B cell (primary cell): ENCODE results near the gene ERBIN. TPM values are rescaled to one million over a fixed set of nuclear protein-coding genes. Genes with fewer than 3 reads are reported as not detected.

Experiments
- ATAC-seq: fragments of 200-7000 bp; cut with Tn5 transposase; one replicate; pipeline ENCODE4 v1.10.0; 2021; ENCODE audit warnings: low read depth, mild to moderate bottlenecking, moderate number of reproducible peaks, moderate library complexity
- CTCF ChIA-PET: fragments of 350-600 bp; sonication (Branson Sonifier 250); formaldehyde crosslinking; loops from one replicate; lab custom pipeline; 2021; ENCODE audit warnings: antibody characterized with exemption, inconsistent platforms; lab: Charles Lee
- POLR2A ChIA-PET: fragments of 350-600 bp; sonication (Branson Sonifier 250); formaldehyde crosslinking; loops from one replicate; lab custom pipeline; 2021; ENCODE audit warnings: antibody characterized with exemption; lab: Charles Lee
- DNase-seq: peaks from one replicate; pipeline ENCODE4 v3.0.0; 2013
- H2AFZ ChIP-seq: 2 replicates; pipeline ENCODE4 v1.6.1; 2012; ENCODE audit warnings: mild to moderate bottlenecking, low read depth, low read length; ENCODE audit not compliant: insufficient read depth, poor library complexity, severe bottlenecking
- H3K27ac ChIP-seq, 2 donors: 1 replicate in 1 of 2; 2 replicates in 1 of 2; pipeline ENCODE4 v1.5.1; 2012 to 2013; ENCODE audit warnings: low read length in 2 of 2, mild to moderate bottlenecking in 2 of 2, moderate library complexity in 1 of 2
- H3K27me3 ChIP-seq, 4 experiments: fragments of 200-600 bp in 1 of 4; sonication (generic) in 1 of 4; replicated peaks in 1 of 4; 1 replicate in 2 of 4; 2 replicates in 2 of 4; pipeline versions ENCODE4 v1.6.1 to v1.7.0; 2013 to 2016; ENCODE audit warnings: low read length in 3 of 4, mild to moderate bottlenecking in 2 of 4, mixed read lengths in 1 of 4, moderate library complexity in 1 of 4; ENCODE audit not compliant: insufficient read depth in 4 of 4, control insufficient read depth in 3 of 4; ENCODE audit errors: control extremely low read depth in 1 of 4
- H3K36me3 ChIP-seq, 2 experiments: replicated peaks in 1 of 2; 1 replicate in 1 of 2; 2 replicates in 1 of 2; pipeline versions ENCODE4 v1.6.1 to v1.7.1; 2013; ENCODE audit warnings: low read length in 1 of 2; ENCODE audit not compliant: insufficient read depth in 2 of 2, control insufficient read depth in 1 of 2; ENCODE audit errors: control extremely low read depth in 1 of 2, extremely low read depth in 1 of 2
- H3K4me1 ChIP-seq, 2 donors: fragments of 200-600 bp in 1 of 2; sonication (generic) in 1 of 2; 1 replicate in 1 of 2; 2 replicates in 1 of 2; pipeline versions ENCODE4 v1.5.1 to v1.6.1; 2013 to 2017; ENCODE audit warnings: low read length in 2 of 2; ENCODE audit not compliant: control insufficient read depth in 2 of 2, insufficient read depth in 2 of 2
- H3K4me2 ChIP-seq: replicated peaks from 2 replicates; pipeline ENCODE3; 2012; ENCODE audit warnings: mild to moderate bottlenecking, low read depth, low read length; ENCODE audit not compliant: poor library complexity, severe bottlenecking
- H3K4me3 ChIP-seq, 5 experiments: fragments of 200-600 bp in 1 of 5; sonication (generic) in 1 of 5; 1 replicate in 3 of 5; 2 replicates in 2 of 5; pipeline versions ENCODE4 v1.5.1 to v1.7.0; 2011 to 2016; ENCODE audit warnings: low read length in 4 of 5, mild to moderate bottlenecking in 4 of 5, low read depth in 2 of 5, control low read depth in 1 of 5, moderate library complexity in 1 of 5; ENCODE audit not compliant: insufficient read depth in 1 of 5; ENCODE audit errors: control extremely low read depth in 1 of 5, extremely low read depth in 1 of 5
- H3K79me2 ChIP-seq: fragments of 200-600 bp; sonication (generic); one replicate; pipeline ENCODE4 v1.6.0; 2016; ENCODE audit warnings: low read length; ENCODE audit not compliant: control insufficient read depth, insufficient read depth
- H3K9ac ChIP-seq: fragments of 200-600 bp; sonication (generic); 2 replicates; pipeline ENCODE4 v1.6.1; 2017; ENCODE audit warnings: mild to moderate bottlenecking, low read length, moderate library complexity
- H3K9me3 ChIP-seq, 3 donors: one replicate each; pipeline versions ENCODE4 v1.6.1 to v1.7.1; 2013; ENCODE audit warnings: low read length in 2 of 3; ENCODE audit not compliant: control insufficient read depth in 2 of 3, insufficient read depth in 1 of 3; ENCODE audit errors: control extremely low read depth in 1 of 3
- H4K20me1 ChIP-seq: 2 replicates; pipeline ENCODE4 v1.6.0; 2012; ENCODE audit warnings: mild to moderate bottlenecking, low read length; ENCODE audit not compliant: insufficient read depth, control insufficient read depth, poor library complexity, severe bottlenecking
- H3K27ac Mint-ChIP-seq: one replicate; pipeline ENCODE4 v1.8.0; 2021; ENCODE audit warnings: mixed read lengths
- H3K27me3 Mint-ChIP-seq: one replicate; pipeline ENCODE4 v1.8.0; 2021; ENCODE audit warnings: mixed read lengths
- H3K4me1 Mint-ChIP-seq: one replicate; pipeline ENCODE4 v1.8.0; 2021; ENCODE audit warnings: mixed read lengths
- H3K4me3 Mint-ChIP-seq: one replicate; pipeline ENCODE4 v1.8.0; 2021; ENCODE audit warnings: mixed read lengths
- H3K9me3 Mint-ChIP-seq: one replicate; pipeline ENCODE4 v1.8.0; 2022; ENCODE audit warnings: mixed read lengths; ENCODE audit not compliant: insufficient read depth
- EZH2 ChIP-seq: IDR thresholded peaks from 2 replicates; pipeline ENCODE4 v1.6.1; 2012; ENCODE audit warnings: borderline replicate concordance, low read depth, mild to moderate bottlenecking, moderate library complexity, low read length; ENCODE audit not compliant: insufficient read depth, poor library complexity, severe bottlenecking
- WGBS: methylation state at CpG from one replicate; pipeline ENCODE4 v1.1.5; 2013; ENCODE audit warnings: missing lambda C conversion rate; ENCODE audit not compliant: insufficient coverage; 5-methylcytosine and 5-hydroxymethylcytosine counted together
- intact Hi-C: fragments of 100-400 bp; cut with micrococcal nuclease; formaldehyde crosslinking; loops from one replicate; pipeline ENCODE4 v1.10.0; 2022
- polyA plus RNA-seq: library from polyadenylated mRNA; depleted of rRNA; stranded (reverse); fragments of >200 nt; gene quantifications from 2 replicates; pipeline ENCODE4 v1.2.3, GENCODE V29; 2012
- total RNA-seq, 2 donors: library from RNA; stranded (reverse); fragments of 120-200 nt in 1 of 2; gene quantifications; 1 replicate in 1 of 2; 2 replicates in 1 of 2; pipeline versions ENCODE4 v1.2.3 to v1.2.4, GENCODE V29; 2013 to 2022
- TF ChIP-seq, protein P1 (sequence below): fragments of 200-600 bp; IDR thresholded peaks from one replicate; pipeline ENCODE4 v1.8.0; 2022; ENCODE audit warnings: antibody characterized with exemption, mild to moderate bottlenecking

Gene ERBIN
- total and polyA plus RNA-seq, 2 donors (not counting 1 experiment from before 2014, with no cell fraction given) = 27.7 to 106 TPM

DNA sequence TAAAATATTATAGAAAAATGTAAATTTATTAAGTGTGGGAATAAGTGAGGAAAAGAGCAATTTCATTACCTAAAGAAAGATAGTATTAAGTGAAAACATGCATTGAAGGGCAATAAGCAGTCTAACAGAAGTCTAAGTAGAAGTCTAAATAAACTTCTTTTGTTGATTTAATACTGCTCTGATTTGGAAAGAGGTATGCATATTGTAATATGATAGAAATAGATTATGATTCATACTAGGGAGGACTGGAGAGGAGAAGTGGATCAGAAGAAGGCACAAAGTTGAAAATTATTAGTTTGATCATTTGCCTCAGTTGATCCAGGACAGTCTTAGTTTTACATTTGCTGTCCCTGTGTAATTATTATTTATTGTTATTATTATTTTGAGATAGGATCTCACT, 6.6 kb upstream of the ERBIN start:
- Histone ChIP-seq H3K9me3 (no peaks in the 10 kb centered on the region), H3K4me2 (no peak overlapping the region), H3K9ac (no peak overlapping the region), H3K4me3 (no peak overlapping the region), H3K79me2 (no peaks in the 10 kb centered on the region), H3K36me3 (no peaks in the 10 kb centered on the region), H2AFZ (no peak overlapping the region), H4K20me1 (no peaks in the 10 kb centered on the region), H3K4me1 (peaks cover 13 to 21% of the 10 kb centered on the region in 2 donors), H3K27me3 (no peaks in the 10 kb centered on the region), H3K27ac (no peak overlapping the region)
- Mint-ChIP-seq H3K27ac (no peak overlapping the region), H3K27me3 (no peaks in the 10 kb centered on the region), H3K4me1 (peaks cover 26% of the 10 kb centered on the region), H3K9me3 (no peaks in the 10 kb centered on the region), H3K4me3 (no peak overlapping the region)
- ATAC-seq (no peak), DNase-seq (no peak)
- CTCF ChIA-PET = no interaction called here
- no peak for TF ChIP-seq EZH2
- TF ChIP-seq, protein P1, sequence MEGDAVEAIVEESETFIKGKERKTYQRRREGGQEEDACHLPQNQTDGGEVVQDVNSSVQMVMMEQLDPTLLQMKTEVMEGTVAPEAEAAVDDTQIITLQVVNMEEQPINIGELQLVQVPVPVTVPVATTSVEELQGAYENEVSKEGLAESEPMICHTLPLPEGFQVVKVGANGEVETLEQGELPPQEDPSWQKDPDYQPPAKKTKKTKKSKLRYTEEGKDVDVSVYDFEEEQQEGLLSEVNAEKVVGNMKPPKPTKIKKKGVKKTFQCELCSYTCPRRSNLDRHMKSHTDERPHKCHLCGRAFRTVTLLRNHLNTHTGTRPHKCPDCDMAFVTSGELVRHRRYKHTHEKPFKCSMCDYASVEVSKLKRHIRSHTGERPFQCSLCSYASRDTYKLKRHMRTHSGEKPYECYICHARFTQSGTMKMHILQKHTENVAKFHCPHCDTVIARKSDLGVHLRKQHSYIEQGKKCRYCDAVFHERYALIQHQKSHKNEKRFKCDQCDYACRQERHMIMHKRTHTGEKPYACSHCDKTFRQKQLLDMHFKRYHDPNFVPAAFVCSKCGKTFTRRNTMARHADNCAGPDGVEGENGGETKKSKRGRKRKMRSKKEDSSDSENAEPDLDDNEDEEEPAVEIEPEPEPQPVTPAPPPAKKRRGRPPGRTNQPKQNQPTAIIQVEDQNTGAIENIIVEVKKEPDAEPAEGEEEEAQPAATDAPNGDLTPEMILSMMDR = no peak
- intact Hi-C loops = no loop called here
- POLR2A ChIA-PET = no interaction called here

- no peak overlapping the region for H3K4me2 ChIP-seq
- H3K9me3 Mint-ChIP-seq = no peaks in the 10 kb centered on the region
- H3K36me3 ChIP-seq = no peaks in the 10 kb centered on the region
- no peak overlapping the region for H3K4me3 Mint-ChIP-seq
- H3K27me3 ChIP-seq = no peaks in the 10 kb centered on the region
- peaks cover 10 to 13% of the 10 kb centered on the region in 2 donors for H3K4me1 ChIP-seq
- no peaks in the 10 kb centered on the region for H4K20me1 ChIP-seq
- ChIA-PET POLR2A (no interaction called here), CTCF (no interaction called here)
- no peak for ATAC-seq
- no peak overlapping the region for H3K9ac ChIP-seq
- no peak for DNase-seq
- H3K9me3 ChIP-seq = no peaks in the 10 kb centered on the region
- H3K4me1 Mint-ChIP-seq = peaks cover 25% of the 10 kb centered on the region
- H2AFZ ChIP-seq = no peak overlapping the region
- TF ChIP-seq, protein P1 = no peak
- no peak for TF ChIP-seq EZH2
- intact Hi-C loops = no loop called here
- no peak overlapping the region for H3K4me3 ChIP-seq
- 100% methylated on average over 2 of the region's 5 CpGs for WGBS
- H3K27ac ChIP-seq = no peak overlapping the region
- no peaks in the 10 kb centered on the region for H3K27me3 Mint-ChIP-seq
- peaks cover 21% of the 10 kb centered on the region for H3K79me2 ChIP-seq
- no peak overlapping the region for H3K27ac Mint-ChIP-seq
These were observed 3.0 kb upstream of the ERBIN start for GRCh38 chr5:65923339-65923738.
